ENCODE measurements around the gene KIAA1191.
A peak's percentile ranks its signal among the peaks of the same experiment; 100 is the strongest.
"Not testable (repeated sequence)": the region's sequence is repeated elsewhere in the genome, so short reads cannot be mapped to it uniquely, and the experiment has no call there.

The KIAA1191 gene, protein sequence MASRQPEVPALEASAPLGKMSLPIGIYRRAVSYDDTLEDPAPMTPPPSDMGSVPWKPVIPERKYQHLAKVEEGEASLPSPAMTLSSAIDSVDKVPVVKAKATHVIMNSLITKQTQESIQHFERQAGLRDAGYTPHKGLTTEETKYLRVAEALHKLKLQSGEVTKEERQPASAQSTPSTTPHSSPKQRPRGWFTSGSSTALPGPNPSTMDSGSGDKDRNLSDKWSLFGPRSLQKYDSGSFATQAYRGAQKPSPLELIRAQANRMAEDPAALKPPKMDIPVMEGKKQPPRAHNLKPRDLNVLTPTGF

DNA sequence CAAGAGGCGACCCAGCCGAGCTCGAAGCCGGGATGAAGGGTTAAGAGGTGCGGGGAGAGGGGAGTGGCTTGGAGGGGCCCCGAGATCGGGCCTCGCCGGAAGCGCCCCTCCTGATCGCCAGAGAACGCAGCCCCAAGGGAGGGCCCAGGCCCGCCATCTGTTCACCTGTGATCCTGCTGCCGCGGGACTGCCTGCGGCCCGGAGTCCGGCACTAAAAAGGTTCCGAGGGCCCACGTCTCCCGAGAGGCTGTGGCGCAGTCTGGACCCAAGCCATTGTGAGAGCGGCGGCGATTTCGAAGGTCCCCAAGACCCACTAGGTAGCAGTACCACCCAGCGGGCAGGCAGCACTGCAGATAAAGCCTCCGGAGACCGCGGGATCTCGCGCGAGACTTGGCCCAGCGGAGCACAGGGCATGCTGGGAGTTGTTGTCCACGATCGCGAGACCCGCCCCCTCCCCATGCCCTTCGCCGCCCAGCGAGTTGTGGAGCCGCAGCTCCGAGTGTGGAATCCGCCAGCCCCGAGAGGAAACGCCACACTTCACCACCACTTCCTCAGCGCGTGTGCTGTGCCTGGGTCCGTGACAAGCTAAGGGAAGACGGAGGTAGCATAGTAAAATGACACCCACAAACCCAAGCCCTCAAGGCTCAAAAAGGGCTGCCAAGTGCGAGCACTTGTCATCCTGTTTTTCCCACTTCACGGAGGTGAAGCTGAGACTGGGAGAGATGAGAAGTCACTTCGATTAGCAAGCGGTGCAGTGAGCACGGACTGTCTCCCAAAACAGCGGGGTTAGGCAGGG lies at the start of gene KIAA1191:
Gene KIAA1191, minus strand, starts transcription at position 328 of the 796 bp plus-strand sequence. CDS start 2,256 bp downstream, outside the sequence.
- POLR2A ChIA-PET, result interaction anchor here (0.6 to 3.0 kb wide), 9 partner anchors 10 to 494 kb away, joined by 3 to 34 read pairs (median 5); partner anchors contain the start of genes HIGD2A and NOP16
- CTCF ChIA-PET, result interaction anchor here (1.5 to 1.8 kb wide), 3 partner anchors 25 to 182 kb away, joined by 3 to 4 read pairs (median 4); partner anchors contain the start of gene FAF2
- TF ChIP-seq, protein P1, sequence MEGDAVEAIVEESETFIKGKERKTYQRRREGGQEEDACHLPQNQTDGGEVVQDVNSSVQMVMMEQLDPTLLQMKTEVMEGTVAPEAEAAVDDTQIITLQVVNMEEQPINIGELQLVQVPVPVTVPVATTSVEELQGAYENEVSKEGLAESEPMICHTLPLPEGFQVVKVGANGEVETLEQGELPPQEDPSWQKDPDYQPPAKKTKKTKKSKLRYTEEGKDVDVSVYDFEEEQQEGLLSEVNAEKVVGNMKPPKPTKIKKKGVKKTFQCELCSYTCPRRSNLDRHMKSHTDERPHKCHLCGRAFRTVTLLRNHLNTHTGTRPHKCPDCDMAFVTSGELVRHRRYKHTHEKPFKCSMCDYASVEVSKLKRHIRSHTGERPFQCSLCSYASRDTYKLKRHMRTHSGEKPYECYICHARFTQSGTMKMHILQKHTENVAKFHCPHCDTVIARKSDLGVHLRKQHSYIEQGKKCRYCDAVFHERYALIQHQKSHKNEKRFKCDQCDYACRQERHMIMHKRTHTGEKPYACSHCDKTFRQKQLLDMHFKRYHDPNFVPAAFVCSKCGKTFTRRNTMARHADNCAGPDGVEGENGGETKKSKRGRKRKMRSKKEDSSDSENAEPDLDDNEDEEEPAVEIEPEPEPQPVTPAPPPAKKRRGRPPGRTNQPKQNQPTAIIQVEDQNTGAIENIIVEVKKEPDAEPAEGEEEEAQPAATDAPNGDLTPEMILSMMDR (IDR thresholded peaks at IDR 0.05; ENCODE audit: control extremely low read depth, extremely low read depth, low read depth, missing control alignments), result no peak
- peak; percentile 93 for DNase-seq (ENCODE audit: extremely low spot score)

DNA sequence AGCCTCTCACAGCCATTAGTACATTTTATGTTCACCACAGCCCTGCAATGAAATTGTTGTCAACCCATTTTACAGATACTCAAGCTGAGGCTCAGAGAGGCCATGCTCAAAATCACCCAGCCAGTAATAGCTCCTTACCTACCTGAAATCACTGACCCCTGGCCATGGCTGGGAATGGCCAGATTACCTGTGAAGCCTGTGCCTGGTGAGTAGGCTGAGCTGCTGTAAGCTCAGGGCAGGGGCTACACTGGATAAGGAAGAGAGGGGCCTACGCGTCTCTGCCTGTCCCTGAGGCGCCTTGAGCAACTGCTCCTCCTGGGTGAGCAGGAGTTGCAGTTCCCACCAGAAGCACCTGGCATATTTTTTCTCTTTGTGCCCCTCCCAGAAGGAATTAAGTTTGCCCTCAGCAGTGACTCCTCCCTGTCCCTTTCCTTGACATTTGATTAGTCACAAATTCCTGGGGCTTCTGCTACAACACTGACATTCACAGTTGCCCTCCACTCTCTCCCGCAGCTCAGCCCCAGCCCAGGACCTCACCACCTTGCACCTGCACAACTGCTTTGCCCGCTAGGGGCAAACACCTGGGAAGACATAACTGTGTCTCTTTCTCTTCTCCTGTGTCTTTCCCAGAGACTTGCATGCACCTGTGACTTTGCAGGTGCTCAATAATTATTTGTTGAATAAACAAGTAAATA lies 49.1 kb upstream of the KIAA1191 start:
- TF ChIP-seq, protein P1 (IDR thresholded peaks at IDR 0.05; ENCODE audit: control extremely low read depth, extremely low read depth, low read depth, missing control alignments), result no peak
- ChIA-PET POLR2A (no interaction called here), CTCF (no interaction called here)
- no peak for DNase-seq (ENCODE audit: extremely low spot score)

DNA sequence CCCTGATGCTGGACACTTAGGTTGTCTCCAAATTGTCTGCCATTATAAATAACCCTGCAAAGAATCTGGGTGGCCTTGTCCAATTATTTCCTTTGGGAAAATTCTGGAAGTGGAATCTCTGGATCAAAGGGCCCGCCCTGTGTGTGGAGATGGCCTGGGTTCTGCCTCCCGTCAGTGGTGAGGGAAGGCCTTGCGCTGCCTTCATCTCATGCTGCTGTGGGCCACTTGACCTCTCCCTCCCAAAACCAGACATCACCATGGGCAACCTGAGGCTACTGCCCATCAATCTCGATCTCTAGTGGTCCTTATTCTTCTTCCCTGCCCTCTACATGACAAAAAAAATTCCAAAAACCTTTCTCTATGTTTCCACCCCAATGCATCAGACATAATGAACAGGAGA lies 48.2 kb upstream of the KIAA1191 start:
- CTCF ChIA-PET, result no interaction called here
- TF ChIP-seq, protein P1 (IDR thresholded peaks at IDR 0.05; ENCODE audit: control extremely low read depth, extremely low read depth, low read depth, missing control alignments), result no peak
- DNase-seq (ENCODE audit: extremely low spot score), result no peak
- POLR2A ChIA-PET, result no interaction called here

- CTCF ChIA-PET, result interaction anchor here (3.4 kb wide), 1 partner anchor 39 kb away, joined by 15 read pairs; the partner anchor contains the start of gene FAF2
- TF ChIP-seq, protein P1 (IDR thresholded peaks at IDR 0.05; ENCODE audit: control extremely low read depth, extremely low read depth, low read depth, missing control alignments), result no peak
Measured at GRCh38 chr5:176408590-176408989, 47.0 kb upstream of the KIAA1191 start.

GRCh38 chr5:176408252-176408573 lies 46.6 kb upstream of the KIAA1191 start:
- DNase-seq (ENCODE audit: extremely low spot score); POLR2A ChIA-PET: not testable (repeated sequence)
- CTCF ChIA-PET, result interaction anchor here (3.4 to 3.7 kb wide), 2 partner anchors 8 to 40 kb away, joined by 15 to 22 read pairs; partner anchors contain the start of genes CLTB and FAF2

More at GRCh38 chr5:176408590-176408989, 47.0 kb upstream of the KIAA1191 start:
- POLR2A ChIA-PET, result no interaction called here
- no peak for DNase-seq (ENCODE audit: extremely low spot score)

GRCh38 chr5:176407456-176408251 lies 46.1 kb upstream of the KIAA1191 start:
- TF ChIP-seq, protein P1 (IDR thresholded peaks at IDR 0.05; ENCODE audit: control extremely low read depth, extremely low read depth, low read depth, missing control alignments), result no peak
- POLR2A ChIA-PET, result interaction anchor here (0.5 kb wide), 1 partner anchor 82 kb away, joined by 7 read pairs; no protein-coding TSS in a partner anchor
- no peak for DNase-seq (ENCODE audit: extremely low spot score)
- CTCF ChIA-PET, result interaction anchor here (1.2 to 3.7 kb wide), 4 partner anchors 8 to 135 kb away, joined by 3 to 22 read pairs (median 10); partner anchors contain the start of genes CLTB and FAF2

Data from GM10248 (cell line).